K562 (cell line): ENCODE measurements around the gene SAPCD1. TPM values are rescaled to one million over a fixed set of nuclear protein-coding genes. Genes with fewer than 3 reads are reported as not detected.

Source experiments
- ATF6 ChIP-seq: sonication (generic); formaldehyde crosslinking; IDR thresholded peaks from 2 replicates; pipeline ENCODE4 v1.4.0; 2020; ENCODE audit warnings: mild to moderate bottlenecking, missing genetic modification reagents
- ETV1 ChIP-seq: fragments of 450-650 bp; conservative IDR thresholded peaks from 2 replicates; pipeline ENCODE4 v1.6.1; 2016; ENCODE audit warnings: missing genetic modification characterization, control low read depth, low read depth, missing compliant biosample characterization
- FOXJ2 ChIP-seq: fragments of 200-800 bp; sonication (Bioruptor generic); IDR thresholded peaks from 2 replicates; pipeline ENCODE4 v1.6.1; 2016; ENCODE audit warnings: missing genetic modification characterization, missing compliant biosample characterization
- HINFP ChIP-seq: fragments of 450-650 bp; conservative IDR thresholded peaks from 2 replicates; pipeline ENCODE4 v1.6.1; 2016; ENCODE audit warnings: missing genetic modification characterization, low read depth, mild to moderate bottlenecking, control low read depth, missing compliant biosample characterization
- HNRNPL ChIP-seq: fragments of 200-400 bp; formaldehyde crosslinking; IDR thresholded peaks from 2 replicates; pipeline ENCODE4 v1.6.1; 2017; ENCODE audit warnings: low read depth, mild to moderate bottlenecking, low read length
- IRF1 ChIP-seq: sonication (generic); formaldehyde crosslinking; IDR thresholded peaks from 2 replicates; pipeline ENCODE4 v1.8.0; 2022; ENCODE audit warnings: missing genetic modification reagents, mild to moderate bottlenecking, borderline replicate concordance
- JUN ChIP-seq, 2 experiments: sonication (generic) in 1 of 2; formaldehyde crosslinking in 1 of 2; IDR thresholded peaks; 2 replicates each; pipeline versions ENCODE4 v1.6.1 to v1.8.0; 2012 to 2022; ENCODE audit warnings: borderline replicate concordance in 2 of 2, mild to moderate bottlenecking in 2 of 2, improper control_type of control experiment in 1 of 2, low read depth in 1 of 2, low read length in 1 of 2, missing genetic modification reagents in 1 of 2
- NEUROD1 ChIP-seq: fragments of 150-350 bp; IDR thresholded peaks from 2 replicates; pipeline ENCODE4 v1.6.1; 2014; ENCODE audit warnings: borderline replicate concordance, low read length, low read depth; ENCODE audit not compliant: partially characterized antibody
- NFRKB ChIP-seq: fragments of 450-650 bp; IDR thresholded peaks from 2 replicates; pipeline ENCODE4 v1.6.1; 2016; ENCODE audit warnings: low read depth
- POLR2G ChIP-seq: fragments of 200-400 bp; formaldehyde crosslinking; IDR thresholded peaks from 2 replicates; pipeline ENCODE4 v1.6.1; 2017; ENCODE audit warnings: low read depth, mild to moderate bottlenecking, antibody characterized with exemption, low read length, moderate library complexity
- TGIF2 ChIP-seq: sonication (generic); formaldehyde crosslinking; IDR thresholded peaks from 2 replicates; pipeline ENCODE4 v1.8.1; 2022; ENCODE audit warnings: mild to moderate bottlenecking, missing genetic modification reagents, moderate library complexity
- ZC3H4 ChIP-seq: sonication (generic); formaldehyde crosslinking; IDR thresholded peaks from 2 replicates; pipeline ENCODE4 v1.9.0; 2021; ENCODE audit warnings: missing genetic modification reagents, borderline replicate concordance
- ZFP36 ChIP-seq: fragments of 150-350 bp; IDR thresholded peaks from 2 replicates; pipeline ENCODE4 v1.6.1; 2018; ENCODE audit warnings: low read length, low read depth; ENCODE audit not compliant: partially characterized antibody
- ZKSCAN3 ChIP-seq: fragments of 250-450 bp; sonication (Bioruptor Pico); IDR thresholded peaks from 2 replicates; pipeline ENCODE4 v1.4.0; 2020
- ZNF253 ChIP-seq: fragments of 250-450 bp; sonication (Bioruptor Pico); conservative IDR thresholded peaks from 2 replicates; pipeline ENCODE4 v1.6.1; 2021; ENCODE audit warnings: mild to moderate bottlenecking
- ZNF311 ChIP-seq: fragments of 250-450 bp; sonication (Bioruptor Pico); IDR thresholded peaks from 2 replicates; pipeline ENCODE4 v1.4.0; 2020; ENCODE audit warnings: mild to moderate bottlenecking, moderate library complexity
- ZNF589 ChIP-seq: fragments of 200-800 bp; sonication (Bioruptor generic); IDR thresholded peaks from 2 replicates; pipeline ENCODE4 v1.6.1; 2016; ENCODE audit warnings: low read depth, missing genetic modification characterization, missing compliant biosample characterization
- polyA plus RNA-seq, 8 experiments: library from polyadenylated mRNA; depleted of rRNA in 4 of 8; stranded (reverse) in 5 of 8; unstranded in 3 of 8; fragments of >200 nt; fragmentation: Nextera tagmentation in 2 of 8; fragmentation: Illumina TruSeq in 1 of 8; extraction: Ambion mirVana in 2 of 8; extraction: Trizol in 1 of 8; gene quantifications; 2 replicates each; pipeline versions ENCODE4 v1.2.1 to v1.2.3, GENCODE V29; 2011 to 2014; ENCODE audit warnings: inconsistent platforms in 1 of 8, missing spikeins in 1 of 8
- total RNA-seq, 7 experiments: library from RNA; depleted of rRNA in 6 of 7; stranded (reverse); fragments of >200 nt in 6 of 7; fragmentation: Illumina TruSeq in 2 of 7; extraction: Trizol in 2 of 7; gene quantifications; 2 replicates each; pipeline versions ENCODE4 v1.2.1 to v1.2.3, GENCODE V29; 2011 to 2021; ENCODE audit warnings: low replicate concordance in 1 of 7
- TF ChIP-seq, protein P1 (sequence below): fragments of 250-450 bp; sonication (Bioruptor Pico); IDR thresholded peaks from 2 replicates; pipeline ENCODE4 v1.8.0; 2021; ENCODE audit warnings: borderline replicate concordance, mild to moderate bottlenecking, moderate library complexity; ENCODE audit not compliant: poor library complexity, severe bottlenecking

Gene SAPCD1
- total and polyA plus RNA-seq, 9 of the 15 experiments (the other 6 are each of a cell fraction or from before 2014, with no cell fraction given): 2.6 to 30.2 (median 7.4) TPM

DNA sequence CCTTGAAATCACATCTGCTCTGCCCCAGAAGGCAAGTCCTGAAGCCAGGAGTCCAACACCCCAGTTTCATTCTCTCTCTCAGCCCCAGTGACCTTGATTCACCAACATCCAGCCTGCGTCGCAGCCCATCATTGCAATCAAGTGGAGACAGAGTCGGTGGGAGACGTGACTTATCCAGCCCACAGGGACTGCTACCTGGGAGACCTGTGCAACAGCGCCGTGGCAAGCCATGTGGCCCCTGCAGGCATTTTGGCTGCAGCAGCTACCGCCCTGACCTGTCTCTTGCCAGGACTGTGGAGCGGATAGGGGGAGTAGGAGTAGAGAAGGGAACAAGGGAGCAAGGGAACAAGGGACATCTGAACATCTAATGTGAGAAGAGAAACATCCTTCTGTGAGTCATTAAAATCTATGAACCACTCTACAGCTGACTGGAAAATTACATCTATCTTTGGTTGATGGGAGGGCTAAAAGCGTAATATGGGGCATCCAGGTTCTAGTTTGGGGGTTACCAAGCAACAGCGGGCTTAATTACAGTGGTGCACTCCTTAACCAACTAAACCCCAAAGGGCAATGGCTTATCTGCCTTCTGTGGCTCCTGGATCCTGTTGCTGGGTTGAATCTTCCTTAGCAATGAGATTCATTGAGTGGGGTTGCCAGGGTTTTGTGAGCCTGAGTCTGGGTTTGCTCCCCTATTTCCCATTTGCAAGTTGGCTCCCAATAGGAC lies 44.8 kb upstream of the SAPCD1 start (continued):
- TF ChIP-seq IRF1 (CRISPR knock-in tag) (no peak), HNRNPL (no peak), ATF6 (CRISPR knock-in tag) (no peak), HINFP (tag) (no peak), ZNF253 (CRISPR knock-in tag) (no peak), ZFP36 (peak; percentile 6), TGIF2 (CRISPR knock-in tag) (no peak), ZNF589 (CRISPR knock-in tag) (no peak), ETV1 (no peak), FOXJ2 (tag) (no peak), NFRKB (no peak), JUN (IDR thresholded peaks at IDR 0.05; ENCODE audit: borderline replicate concordance, low read depth, low read length) (no peak), JUN (CRISPR knock-in tag; IDR thresholded peaks at IDR 0.05; ENCODE audit: borderline replicate concordance) (no peak), POLR2G (no peak), ZNF311 (CRISPR knock-in tag) (no peak), ZC3H4 (no peak), NEUROD1 (peak; percentile 19), ZKSCAN3 (no peak)
- TF ChIP-seq, protein P1, sequence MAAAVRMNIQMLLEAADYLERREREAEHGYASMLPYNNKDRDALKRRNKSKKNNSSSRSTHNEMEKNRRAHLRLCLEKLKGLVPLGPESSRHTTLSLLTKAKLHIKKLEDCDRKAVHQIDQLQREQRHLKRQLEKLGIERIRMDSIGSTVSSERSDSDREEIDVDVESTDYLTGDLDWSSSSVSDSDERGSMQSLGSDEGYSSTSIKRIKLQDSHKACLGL (CRISPR knock-in tag): no peak
